Medulla oblongata (tissue), 1 donor: Measurements from ENCODE around the gene SRGAP3.

Experiments
- DNase-seq: peaks from one replicate; pipeline ENCODE4 v3.0.0-alpha.2; 2015; ENCODE audit errors: extremely low spot score

Gene SRGAP3

GRCh38 chr3:9115336-9115735, 134.1 kb downstream of the SRGAP3 start:
- no peak for DNase-seq

- no peak for DNase-seq
Observed at GRCh38 chr3:9113040-9113439, 136.4 kb downstream of the SRGAP3 start.

GRCh38 chr3:9111866-9112265, 137.6 kb downstream of the SRGAP3 start:
- peak; percentile 70 for DNase-seq

- DNase-seq, result peak; percentile 48
Observed at GRCh38 chr3:9111417-9111816, 138.0 kb downstream of the SRGAP3 start.

GRCh38 chr3:9110802-9111201, 138.6 kb downstream of the SRGAP3 start:
- no peak for DNase-seq

GRCh38 chr3:9110316-9110715, 139.1 kb downstream of the SRGAP3 start:
- DNase-seq, result no peak

GRCh38 chr3:9109568-9109914, 139.9 kb downstream of the SRGAP3 start:
- peak; percentile 55 for DNase-seq

- no peak for DNase-seq
Observed at GRCh38 chr3:9108876-9109567, 140.4 kb downstream of the SRGAP3 start.

GRCh38 chr3:9107738-9108137, 141.7 kb downstream of the SRGAP3 start:
- DNase-seq, result no peak

GRCh38 chr3:9105421-9105820, 144.0 kb downstream of the SRGAP3 start:
- DNase-seq, result no peak

GRCh38 chr3:9104121-9104520, 145.3 kb downstream of the SRGAP3 start:
- DNase-seq, result no peak

GRCh38 chr3:9102240-9102981, 147.0 kb downstream of the SRGAP3 start:
- DNase-seq, result no peak

- DNase-seq, result peak; percentile 80
Observed at GRCh38 chr3:9101286-9101685, 148.2 kb downstream of the SRGAP3 start.

GRCh38 chr3:9100513-9100894, 148.9 kb downstream of the SRGAP3 start:
- peak; percentile 76 for DNase-seq

GRCh38 chr3:9099702-9100512, 149.5 kb downstream of the SRGAP3 start:
- peak; percentile 47 for DNase-seq

- peak; percentile 83 for DNase-seq
Observed at GRCh38 chr3:9098716-9099675, 150.4 kb downstream of the SRGAP3 start.

GRCh38 chr3:9097495-9097894, 152.0 kb downstream of the SRGAP3 start:
- DNase-seq, result no peak

- no peak for DNase-seq
Observed at GRCh38 chr3:9091486-9092235, 157.8 kb downstream of the SRGAP3 start.

GRCh38 chr3:9088441-9089353, 160.7 kb downstream of the SRGAP3 start:
- peak; percentile 83 for DNase-seq
